Measurements from ENCODE around the gene GGNBP2.

GGNBP2 gene

DNA sequence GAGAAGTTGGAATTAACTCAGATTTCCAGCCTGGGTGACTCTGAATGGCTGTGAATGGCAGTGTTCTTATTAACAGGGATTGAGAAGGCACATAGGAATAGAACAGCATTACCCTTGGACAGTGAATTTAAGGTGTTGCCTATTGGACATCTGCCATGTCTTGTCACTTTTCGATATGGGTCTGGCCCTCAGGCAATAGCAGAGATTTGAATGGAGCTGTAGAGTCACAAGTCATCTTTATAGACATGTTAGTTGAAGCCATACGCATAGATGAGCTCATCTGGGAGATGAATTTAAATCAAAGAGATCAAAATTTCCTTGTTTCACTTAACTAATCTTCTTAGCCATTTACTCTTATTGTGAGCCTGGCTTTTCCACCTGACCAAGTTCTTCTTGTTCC lies 32.1 kb downstream of the GGNBP2 start:
- Histone ChIP-seq H3K4me1 (ENCODE audit: control insufficient read depth, insufficient read depth, low read depth, low read length) (peaks cover 3% of the 10 kb centered on the region), H2BK120ac (ENCODE audit: low read depth, low read length) (no peak overlapping the region), H4K91ac (ENCODE audit: low read length) (no peak overlapping the region), H2AK5ac (ENCODE audit: low read length, severe bottlenecking) (no peak overlapping the region), H2AFZ (ENCODE audit: low read depth, low read length) (no peak overlapping the region), H3K27me3 (ENCODE audit: control insufficient read depth in 1 of 2, insufficient read depth in 1 of 2, low read length in 2 of 2) (no peaks in the 10 kb centered on the region), H3K14ac (ENCODE audit: low read length in 2 of 2) (no peak overlapping the region), H3K27ac (ENCODE audit: low read length, poor library complexity, severe bottlenecking) (no peak overlapping the region), H3K23ac (ENCODE audit: low read length in 2 of 2) (no peak overlapping the region), H3K79me1 (replicated peaks; ENCODE audit: low read length, poor library complexity, severe bottlenecking) (peaks cover 14% of the 10 kb centered on the region), H3K4me3 (ENCODE audit: insufficient read depth in 1 of 2, low read depth in 1 of 2, low read length in 2 of 2) (no peak overlapping the region), H3K36me3 (ENCODE audit: control insufficient read depth in 1 of 2, insufficient read depth in 2 of 2, low read depth in 1 of 2, low read length in 2 of 2) (peaks cover 33 to 82% of the 10 kb centered on the region in 2 experiments), H3K4me2 (ENCODE audit: low read length, poor library complexity, severe bottlenecking) (no peak overlapping the region), H3K4ac (ENCODE audit: low read depth in 1 of 2, low read length in 2 of 2) (no peak overlapping the region), H2BK12ac (ENCODE audit: low read length in 2 of 2) (no peak overlapping the region), H2BK15ac (ENCODE audit: low read depth, poor library complexity, severe bottlenecking) (no peak overlapping the region), H3K9ac (ENCODE audit: low read length) (no peak overlapping the region), H4K8ac (ENCODE audit: low read length) (no peak overlapping the region), H3K18ac (ENCODE audit: low read depth in 1 of 2, low read length in 2 of 2) (no peak overlapping the region), H2BK5ac (ENCODE audit: low read depth, low read length, poor library complexity, severe bottlenecking) (no peak overlapping the region), H3K9me3 (ENCODE audit: control insufficient read depth, low read length) (no peaks in the 10 kb centered on the region)
- no peak for DNase-seq
- WGBS, result 100% methylated on average over 2 of the region's 2 CpGs

DNA sequence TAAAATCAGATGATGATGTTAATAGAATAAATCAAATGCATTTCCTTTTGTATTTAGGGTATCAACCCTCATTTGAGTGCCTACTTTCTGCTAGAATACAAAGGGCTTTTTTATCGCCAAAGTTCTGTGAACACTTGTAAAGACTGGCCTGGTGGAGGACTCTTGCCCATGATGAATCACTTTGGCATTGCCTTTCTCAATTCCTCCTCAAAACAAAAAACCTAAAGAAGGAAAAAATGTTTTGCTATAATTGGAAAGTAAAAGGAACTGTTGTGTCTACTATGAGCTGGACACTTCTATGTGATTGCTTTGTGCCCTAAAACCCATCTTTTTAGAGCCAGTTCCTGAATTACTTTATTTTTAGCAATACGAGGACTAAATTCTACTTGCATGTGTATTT lies 34.0 kb downstream of the GGNBP2 start:
- H3K9me3 ChIP-seq (ENCODE audit: control insufficient read depth, low read length), result no peaks in the 10 kb centered on the region
- peaks cover 37 to 82% of the 10 kb centered on the region in 2 experiments for H3K36me3 ChIP-seq (ENCODE audit: control insufficient read depth in 1 of 2, insufficient read depth in 2 of 2, low read depth in 1 of 2, low read length in 2 of 2)
- H3K14ac ChIP-seq (ENCODE audit: low read length in 2 of 2), result no peak overlapping the region
- peaks cover 3% of the 10 kb centered on the region for H3K4me1 ChIP-seq (ENCODE audit: control insufficient read depth, insufficient read depth, low read depth, low read length)
- no peak overlapping the region for H4K8ac ChIP-seq (ENCODE audit: low read length)
- H3K27me3 ChIP-seq (ENCODE audit: control insufficient read depth in 1 of 2, insufficient read depth in 1 of 2, low read length in 2 of 2), result no peaks in the 10 kb centered on the region
- DNase-seq, result no peak
- H3K23ac ChIP-seq (ENCODE audit: low read length in 2 of 2), result no peak overlapping the region
- no peak overlapping the region for H3K18ac ChIP-seq (ENCODE audit: low read depth in 1 of 2, low read length in 2 of 2)
- peaks cover 14% of the 10 kb centered on the region for H3K79me1 ChIP-seq (replicated peaks; ENCODE audit: low read length, poor library complexity, severe bottlenecking)
- no peak overlapping the region for H3K4me2 ChIP-seq (ENCODE audit: low read length, poor library complexity, severe bottlenecking)
- no peak overlapping the region for H2BK120ac ChIP-seq (ENCODE audit: low read depth, low read length)
- H2BK12ac ChIP-seq (ENCODE audit: low read length in 2 of 2), result no peak overlapping the region
- no peak overlapping the region for H4K91ac ChIP-seq (ENCODE audit: low read length)
- H2BK15ac ChIP-seq (ENCODE audit: low read depth, poor library complexity, severe bottlenecking), result no peak overlapping the region
- H3K4ac ChIP-seq (ENCODE audit: low read depth in 1 of 2, low read length in 2 of 2), result no peak overlapping the region
- WGBS, result 98% methylated on average over 2 of the region's 2 CpGs
- H3K9ac ChIP-seq (ENCODE audit: low read length), result no peak overlapping the region
- no peak overlapping the region for H3K4me3 ChIP-seq (ENCODE audit: insufficient read depth in 1 of 2, low read depth in 1 of 2, low read length in 2 of 2)
- no peak overlapping the region for H2BK5ac ChIP-seq (ENCODE audit: low read depth, low read length, poor library complexity, severe bottlenecking)
- no peak overlapping the region for H3K27ac ChIP-seq (ENCODE audit: low read length, poor library complexity, severe bottlenecking)
- no peak overlapping the region for H2AK5ac ChIP-seq (ENCODE audit: low read length, severe bottlenecking)
- no peak overlapping the region for H2AFZ ChIP-seq (ENCODE audit: low read depth, low read length)

- Histone ChIP-seq H3K36me3 (ENCODE audit: control insufficient read depth in 1 of 2, insufficient read depth in 2 of 2, low read depth in 1 of 2, low read length in 2 of 2) (peaks cover 44 to 89% of the 10 kb centered on the region in 2 experiments), H3K18ac (ENCODE audit: low read depth in 1 of 2, low read length in 2 of 2) (no peak overlapping the region), H3K14ac (ENCODE audit: low read length in 2 of 2) (no peak overlapping the region), H3K4me3 (ENCODE audit: insufficient read depth in 1 of 2, low read depth in 1 of 2, low read length in 2 of 2) (no peak overlapping the region), H3K4me2 (ENCODE audit: low read length, poor library complexity, severe bottlenecking) (no peak overlapping the region), H3K27me3 (ENCODE audit: control insufficient read depth in 1 of 2, insufficient read depth in 1 of 2, low read length in 2 of 2) (no peaks in the 10 kb centered on the region), H3K4ac (ENCODE audit: low read depth in 1 of 2, low read length in 2 of 2) (no peak overlapping the region), H3K9me3 (ENCODE audit: control insufficient read depth, low read length) (no peaks in the 10 kb centered on the region), H3K23ac (ENCODE audit: low read length in 2 of 2) (no peak overlapping the region), H3K27ac (ENCODE audit: low read length, poor library complexity, severe bottlenecking) (no peak overlapping the region), H4K8ac (ENCODE audit: low read length) (no peak overlapping the region), H2BK5ac (ENCODE audit: low read depth, low read length, poor library complexity, severe bottlenecking) (no peak overlapping the region), H2BK15ac (ENCODE audit: low read depth, poor library complexity, severe bottlenecking) (no peak overlapping the region), H3K4me1 (ENCODE audit: control insufficient read depth, insufficient read depth, low read depth, low read length) (no peaks in the 10 kb centered on the region), H2AK5ac (ENCODE audit: low read length, severe bottlenecking) (no peak overlapping the region), H2AFZ (ENCODE audit: low read depth, low read length) (no peak overlapping the region), H2BK12ac (ENCODE audit: low read length in 2 of 2) (no peak overlapping the region), H4K91ac (ENCODE audit: low read length) (no peak overlapping the region), H2BK120ac (ENCODE audit: low read depth, low read length) (no peak overlapping the region), H3K79me1 (replicated peaks; ENCODE audit: low read length, poor library complexity, severe bottlenecking) (peaks cover 19% of the 10 kb centered on the region), H3K9ac (ENCODE audit: low read length) (no peak overlapping the region)
- DNase-seq, result no peak
- 80% methylated on average over 1 of the region's 1 CpG for WGBS
These were observed 39.1 kb downstream of the GGNBP2 start for GRCh38 chr17:36583787-36584186.

GRCh38 chr17:36586138-36586537 lies 41.4 kb downstream of the GGNBP2 start:
- Histone ChIP-seq H3K14ac (ENCODE audit: low read length in 2 of 2) (no peak overlapping the region), H2BK5ac (ENCODE audit: low read depth, low read length, poor library complexity, severe bottlenecking) (no peak overlapping the region), H2AFZ (ENCODE audit: low read depth, low read length) (no peak overlapping the region), H3K9me3 (ENCODE audit: control insufficient read depth, low read length) (no peaks in the 10 kb centered on the region), H2BK12ac (ENCODE audit: low read length in 2 of 2) (no peak overlapping the region), H4K91ac (ENCODE audit: low read length) (no peak overlapping the region), H3K79me1 (replicated peaks; ENCODE audit: low read length, poor library complexity, severe bottlenecking) (peaks cover 15% of the 10 kb centered on the region), H3K23ac (ENCODE audit: low read length in 2 of 2) (no peak overlapping the region), H2BK120ac (ENCODE audit: low read depth, low read length) (no peak overlapping the region), H3K27me3 (ENCODE audit: control insufficient read depth in 1 of 2, insufficient read depth in 1 of 2, low read length in 2 of 2) (no peaks in the 10 kb centered on the region), H3K4ac (ENCODE audit: low read depth in 1 of 2, low read length in 2 of 2) (no peak overlapping the region), H3K4me2 (ENCODE audit: low read length, poor library complexity, severe bottlenecking) (no peak overlapping the region), H3K4me3 (ENCODE audit: insufficient read depth in 1 of 2, low read depth in 1 of 2, low read length in 2 of 2) (no peak overlapping the region), H3K36me3 (ENCODE audit: control insufficient read depth in 1 of 2, insufficient read depth in 2 of 2, low read depth in 1 of 2, low read length in 2 of 2) (peaks cover 34 to 96% of the 10 kb centered on the region in 2 experiments), H2AK5ac (ENCODE audit: low read length, severe bottlenecking) (no peak overlapping the region), H3K4me1 (ENCODE audit: control insufficient read depth, insufficient read depth, low read depth, low read length) (peaks cover under 1% of the 10 kb centered on the region), H4K8ac (ENCODE audit: low read length) (no peak overlapping the region), H3K18ac (ENCODE audit: low read depth in 1 of 2, low read length in 2 of 2) (no peak overlapping the region), H2BK15ac (ENCODE audit: low read depth, poor library complexity, severe bottlenecking) (no peak overlapping the region), H3K9ac (ENCODE audit: low read length) (no peak overlapping the region), H3K27ac (ENCODE audit: low read length, poor library complexity, severe bottlenecking) (no peak overlapping the region)
- DNase-seq, result no peak
- 90% methylated on average over 2 of the region's 2 CpGs for WGBS

Data from mesenchymal stem cell (in vitro differentiated cells and primary cell).